HEK293 (cell line): ENCODE measurements around the gene UBE2D4.

ENCODE experiments used
- ZBTB7A ChIP-seq: fragments of 450-650 bp; formaldehyde crosslinking; IDR thresholded peaks from 2 replicates; pipeline ENCODE4 v1.5.1; 2016; ENCODE audit warnings: low read depth, missing biosample characterization, missing genetic modification characterization
- ZNF23 ChIP-seq: fragments of 450-650 bp; formaldehyde crosslinking; IDR thresholded peaks from 2 replicates; pipeline ENCODE4 v1.5.1; 2016; ENCODE audit warnings: missing biosample characterization, missing genetic modification characterization, borderline replicate concordance
- ZNF274 ChIP-seq, 2 experiments: fragments of 200-500 bp in 1 of 2; fragments of 450-650 bp in 1 of 2; sonication (Bioruptor generic) in 1 of 2; formaldehyde crosslinking in 1 of 2; IDR thresholded peaks; 2 replicates each; pipeline versions ENCODE4 v1.5.1 to v1.6.1; 2014 to 2016; ENCODE audit warnings: borderline replicate concordance in 1 of 2, inconsistent platforms in 1 of 2, low read length in 1 of 2, missing biosample characterization in 1 of 2, missing genetic modification characterization in 1 of 2
- ZNF626 ChIP-seq: fragments of 450-650 bp; sonication (Bioruptor Pico); formaldehyde crosslinking; IDR thresholded peaks from 2 replicates; pipeline ENCODE4 v1.5.1; 2018; ENCODE audit warnings: missing biosample characterization, missing genetic modification characterization, inconsistent platforms
- ZNF768 ChIP-seq: fragments of 450-650 bp; formaldehyde crosslinking; IDR thresholded peaks from 2 replicates; pipeline ENCODE4 v1.5.1; 2018; ENCODE audit warnings: missing biosample characterization, mild to moderate bottlenecking, missing genetic modification characterization
- ZNF837 ChIP-seq: fragments of 450-650 bp; formaldehyde crosslinking; IDR thresholded peaks from 2 replicates; pipeline ENCODE4 v1.5.1; 2016; ENCODE audit warnings: missing biosample characterization, missing genetic modification characterization

GRCh38 chr7:43906331-43907010 is 19.8 kb upstream of the UBE2D4 start, which contains the start of gene URGCP:
- TF ChIP-seq ZNF768 (tag by site-specific recombination) (no peak), ZNF274 (IDR thresholded peaks at IDR 0.05; ENCODE audit: low read length) (no peak), ZNF274 (tag by site-specific recombination; IDR thresholded peaks at IDR 0.05; ENCODE audit: borderline replicate concordance) (no peak), ZNF23 (no peak), ZBTB7A (no peak), ZNF626 (tag by site-specific recombination) (no peak), ZNF837 (tag by site-specific recombination) (no peak)
